Hematopoietic multipotent progenitor cell treated with erythropoietin and hydrocortisone succinate and interleukin-3 and kit ligand, for 8 days (in vitro differentiated cells): ENCODE measurements around the gene PAIP2.
"Not testable (repeated sequence)": the region's sequence is repeated elsewhere in the genome, so short reads cannot be mapped to it uniquely, and the experiment has no call there.

Source experiments
- DNase-seq: peaks from one replicate; pipeline ENCODE4 v3.0.0-alpha.2; 2015

PAIP2 gene

DNA sequence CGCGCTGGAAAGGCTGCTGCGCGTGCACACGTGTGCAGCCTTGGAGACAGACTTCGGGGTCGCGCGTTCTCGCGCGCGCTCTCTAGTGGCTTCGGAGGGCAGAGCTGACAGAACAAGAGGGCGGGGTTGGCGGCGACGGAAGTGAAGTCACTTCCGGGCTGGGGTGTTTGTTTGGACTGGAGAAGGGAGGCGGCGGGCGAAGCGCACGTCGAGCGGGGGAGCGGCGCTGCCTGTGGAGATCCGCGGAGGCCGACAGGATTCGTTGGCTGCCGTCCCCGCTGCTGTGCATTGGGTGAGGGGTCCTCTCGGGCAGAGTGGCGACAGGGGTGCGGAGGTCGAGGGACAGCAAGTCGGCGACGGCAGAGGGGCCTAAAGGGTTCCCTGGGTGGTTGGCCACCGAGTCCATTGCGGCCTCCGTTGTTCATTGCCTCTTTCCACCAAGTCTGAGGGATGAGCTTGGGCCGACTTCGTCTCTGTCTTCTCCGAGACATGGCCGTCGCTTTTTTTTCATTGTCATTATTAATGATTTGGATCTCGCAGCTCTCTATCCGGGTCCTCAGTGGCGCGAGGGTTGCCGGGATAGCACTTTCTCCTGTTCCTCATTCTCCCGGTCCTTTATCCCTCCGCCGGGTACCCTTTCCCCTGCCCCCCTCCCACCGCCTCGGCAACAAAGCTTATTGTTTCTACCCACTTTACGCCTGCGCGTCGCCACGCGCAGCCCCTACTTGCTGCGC, at the start of gene PAIP2:
TSS of gene PAIP2 (plus strand) at position 166 of the 734 bp plus-strand sequence. CDS start 21,931 bp downstream, outside the sequence.
- DNase-seq, result peak; percentile 97

DNA sequence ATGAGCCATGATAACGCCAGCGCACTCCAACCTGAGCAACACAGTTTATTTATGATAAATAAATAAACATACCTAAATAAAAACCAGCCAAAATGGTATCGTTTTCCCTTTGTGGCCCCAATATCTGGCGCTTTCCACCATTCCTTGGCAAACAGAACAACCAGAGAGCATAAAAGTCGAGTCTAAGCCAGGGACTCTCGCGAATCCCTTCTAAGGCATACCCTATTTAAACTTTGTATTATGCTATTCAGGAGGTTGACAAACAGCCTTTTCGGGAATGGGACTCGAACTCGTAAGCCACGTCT, 48.5 kb upstream of the PAIP2 start:
- DNase-seq, result no peak

- DNase-seq, result peak; percentile 94
Observed at GRCh38 chr5:139293507-139294373, 47.9 kb upstream of the PAIP2 start, which contains the start of gene MATR3. MATR3 (plus strand) TSS chr5:139293740; CDS start chr5:139307416, 13,676 bp downstream.

DNA sequence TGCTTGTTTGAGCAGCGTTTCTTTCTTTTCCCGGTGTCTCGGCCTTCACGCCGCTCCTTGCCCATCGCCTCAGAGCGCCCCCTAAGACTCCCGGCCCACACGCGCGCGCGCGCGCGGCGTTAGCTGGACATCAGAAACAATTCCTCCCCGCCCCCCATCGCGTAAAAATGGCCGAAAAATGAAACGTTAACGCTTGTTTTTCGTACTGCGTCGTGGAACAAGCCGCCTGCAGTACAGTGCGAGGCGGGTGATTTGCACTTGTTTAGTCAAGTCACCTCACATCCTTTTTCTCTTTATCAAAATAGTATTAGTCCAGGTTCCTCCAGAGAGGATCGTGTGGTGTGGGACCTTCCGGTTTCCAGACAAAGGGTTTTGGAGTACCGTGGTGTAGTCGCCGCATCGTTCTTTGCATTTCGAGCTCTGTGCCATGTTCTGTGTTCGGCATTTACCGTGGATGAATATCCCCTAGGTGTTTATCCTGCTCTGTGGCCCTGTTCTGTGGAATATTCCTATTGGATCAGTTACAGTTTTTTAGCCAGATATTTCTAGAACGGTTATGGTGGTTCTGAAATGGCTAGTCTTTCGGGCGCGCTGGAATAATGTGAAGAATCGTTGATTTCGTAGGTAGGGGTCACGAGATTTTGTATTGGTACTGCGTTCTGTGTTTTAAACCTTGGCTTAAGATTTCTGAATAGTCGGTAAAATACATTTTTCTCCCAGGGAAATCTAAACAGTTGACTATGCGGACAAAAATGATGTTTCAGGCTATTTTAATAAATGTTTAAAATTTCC, 47.1 kb upstream of the PAIP2 start:
- DNase-seq, result peak; percentile 80

DNA sequence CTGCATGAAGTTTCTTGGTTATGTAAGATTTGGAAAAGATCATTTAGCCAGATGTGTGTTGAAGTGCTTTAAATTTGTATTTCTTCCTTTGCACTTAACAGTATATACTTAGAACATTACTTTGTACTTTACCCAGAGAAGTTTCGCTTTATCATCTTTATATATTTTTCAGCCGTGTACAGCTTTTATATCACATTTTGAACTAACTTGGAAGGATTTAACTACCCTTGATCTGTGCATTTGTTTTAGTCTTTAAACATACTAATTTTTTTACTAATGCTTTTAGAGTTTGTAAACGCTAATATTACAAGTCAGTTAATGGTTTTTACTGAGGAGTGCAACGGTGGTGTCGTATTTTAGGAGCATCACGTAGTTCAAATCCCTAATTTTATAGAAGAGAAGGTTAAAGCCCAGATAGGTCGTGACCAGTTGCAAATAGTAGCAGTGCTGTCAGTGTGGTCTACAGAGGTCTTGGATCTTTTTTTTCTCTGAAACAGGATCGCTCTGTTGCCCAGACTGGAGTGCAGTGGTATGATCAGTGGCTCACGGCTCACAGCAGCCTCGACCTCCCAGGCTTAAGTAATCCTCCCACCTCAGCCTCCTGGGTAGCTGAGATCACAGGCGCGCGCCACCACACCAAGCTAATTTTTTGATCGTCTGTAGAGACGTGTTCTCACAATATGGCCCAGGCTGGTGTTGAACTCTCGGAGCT, 46.2 kb upstream of the PAIP2 start:
- no peak for DNase-seq

GRCh38 chr5:139296198-139296597, 45.5 kb upstream of the PAIP2 start:
- DNase-seq, result no peak

GRCh38 chr5:139296862-139297326, 44.8 kb upstream of the PAIP2 start:
- no peak for DNase-seq

GRCh38 chr5:139297439-139298133, 44.1 kb upstream of the PAIP2 start:
- no peak for DNase-seq

DNA sequence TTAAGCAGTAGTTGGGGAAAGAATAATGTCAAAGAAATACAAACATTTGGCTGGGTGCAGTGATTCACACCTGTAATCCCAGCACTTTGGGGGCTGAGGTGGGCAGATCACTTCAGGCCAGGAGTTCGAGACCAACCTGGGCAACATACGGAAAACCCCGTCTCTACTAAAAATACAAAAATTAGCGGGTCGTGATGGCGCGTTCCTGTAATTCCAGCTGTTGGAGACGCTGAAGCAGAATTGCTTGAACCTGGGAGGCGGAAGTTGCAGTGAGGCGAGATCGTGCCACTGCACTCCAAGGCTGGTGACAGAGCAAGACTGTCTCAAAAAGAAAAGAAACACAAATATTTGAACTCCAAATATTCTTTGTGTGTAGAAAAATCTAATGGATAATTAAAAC, 43.4 kb upstream of the PAIP2 start:
- DNase-seq, result no peak

DNA sequence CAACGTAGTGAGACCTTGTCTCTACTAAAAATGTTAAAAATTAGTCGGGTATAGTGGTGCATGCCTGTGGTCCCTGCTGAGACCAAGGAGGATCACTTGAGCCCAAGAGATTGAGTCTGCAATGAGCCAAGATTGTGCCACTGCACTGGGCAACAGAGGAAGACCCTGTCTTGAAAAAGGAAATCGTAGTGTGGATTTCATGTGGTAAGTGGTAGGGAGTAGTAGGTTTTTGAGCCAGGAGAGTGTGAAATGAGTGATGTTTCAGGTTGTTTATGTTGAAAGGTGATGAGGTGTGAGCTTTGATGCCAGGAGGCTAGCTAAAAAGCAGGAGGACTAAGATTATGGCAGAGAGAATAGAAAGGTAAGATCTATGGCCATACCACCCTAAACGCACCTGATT, 42.2 kb upstream of the PAIP2 start:
- DNase-seq, result no peak

- DNase-seq, result no peak
Observed at GRCh38 chr5:139301808-139302499, 39.7 kb upstream of the PAIP2 start.

GRCh38 chr5:139304391-139305324, 37.0 kb upstream of the PAIP2 start:
- DNase-seq, result no peak

- no peak for DNase-seq
Observed at GRCh38 chr5:139306197-139306596, 35.5 kb upstream of the PAIP2 start.

GRCh38 chr5:139306628-139307379, 34.9 kb upstream of the PAIP2 start:
- no peak for DNase-seq

DNA sequence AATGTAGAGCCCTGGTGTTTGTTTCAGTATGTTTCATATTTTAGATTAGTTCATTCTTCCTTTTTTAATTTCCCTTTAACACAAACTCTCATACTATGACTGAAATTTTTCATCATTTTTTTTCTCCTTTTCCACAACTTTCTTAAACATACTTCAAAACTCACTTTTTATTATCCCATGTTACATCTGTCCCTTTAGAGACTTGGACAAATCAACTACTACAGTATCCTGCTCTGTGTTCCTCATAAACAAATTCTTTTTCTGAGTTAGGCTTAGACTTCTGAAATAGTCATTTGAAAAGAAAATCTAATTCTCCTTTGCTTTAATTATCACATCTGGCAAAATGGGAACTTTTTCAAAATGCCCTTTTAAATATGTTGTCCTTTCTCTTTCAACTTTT, 32.9 kb upstream of the PAIP2 start:
- DNase-seq, result no peak

- DNase-seq, result not testable (repeated sequence)
Observed at GRCh38 chr5:139310715-139311186, 30.9 kb upstream of the PAIP2 start.

GRCh38 chr5:139312075-139312474, 29.6 kb upstream of the PAIP2 start:
- DNase-seq, result no peak

DNA sequence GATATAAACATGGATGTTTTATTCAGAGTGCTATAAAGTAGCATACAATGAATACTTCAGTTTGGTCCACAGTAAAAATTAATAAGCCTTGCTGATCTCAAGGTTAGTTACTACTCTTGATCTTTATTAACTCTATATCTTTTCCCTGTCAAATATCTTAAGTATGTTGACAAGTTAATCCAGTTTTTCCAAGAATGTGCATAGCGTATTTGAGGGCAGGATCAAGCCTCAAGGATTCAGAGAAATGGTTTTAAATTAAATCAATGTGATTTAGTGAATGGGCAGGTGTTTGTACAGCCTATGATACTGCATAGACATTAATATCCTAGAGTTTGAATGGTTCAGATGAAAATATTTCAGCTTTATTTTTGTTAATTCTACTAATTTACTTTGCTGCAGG, 27.4 kb upstream of the PAIP2 start:
- DNase-seq, result no peak

DNA sequence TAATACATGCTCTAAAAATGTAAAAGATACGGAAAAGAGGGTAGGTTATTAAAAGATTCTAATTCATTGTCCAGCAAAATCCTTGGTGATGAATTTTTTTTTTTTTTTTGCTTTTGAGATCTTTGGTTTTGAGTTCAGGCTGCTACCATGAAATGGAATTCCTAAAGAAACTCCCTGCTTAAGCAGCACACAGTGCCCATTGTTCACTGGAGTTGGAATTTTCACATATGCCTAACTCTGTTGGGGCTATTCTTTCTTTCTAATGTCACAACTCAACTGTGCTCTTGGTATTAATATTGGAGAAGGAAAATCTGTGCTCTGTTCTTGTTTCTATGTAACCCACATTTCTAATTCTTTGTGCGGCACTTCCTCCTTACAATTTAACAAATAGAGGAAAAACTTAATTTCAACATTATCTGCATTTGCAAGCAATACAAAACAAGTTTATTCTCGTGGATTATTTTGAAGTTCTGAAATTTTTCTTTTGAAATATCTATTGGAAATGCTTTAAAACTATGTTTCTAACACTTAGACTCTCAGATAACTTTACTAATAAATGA, 26.5 kb upstream of the PAIP2 start:
- no peak for DNase-seq
